Neuronal stem cell (in vitro differentiated cells): ENCODE measurements around the gene NLGN2. TPM values are rescaled to one million over a fixed set of nuclear protein-coding genes. Genes with fewer than 3 reads are reported as not detected.
A peak's percentile ranks its signal among the peaks of the same experiment; 100 is the strongest.
"Not testable (repeated sequence)": the region's sequence is repeated elsewhere in the genome, so short reads cannot be mapped to it uniquely, and the experiment has no call there.

Source experiments
- DNase-seq: peaks from one replicate; pipeline ENCODE4 v3.0.0-alpha.2; 2013; ENCODE audit warnings: low spot score
- H2AFZ ChIP-seq: one replicate; pipeline ENCODE4 v1.6.1; 2013; ENCODE audit warnings: mild to moderate bottlenecking, low read length, inconsistent platforms
- H2AK5ac ChIP-seq: 2 replicates; pipeline ENCODE4 v1.6.1; 2013; ENCODE audit warnings: low read depth, mild to moderate bottlenecking, inconsistent platforms, low read length, moderate library complexity, mixed read lengths
- H2BK120ac ChIP-seq: 2 replicates; pipeline ENCODE4 v1.6.1; 2013; ENCODE audit warnings: low read depth, mild to moderate bottlenecking, inconsistent platforms, low read length, moderate library complexity, mixed read lengths
- H2BK12ac ChIP-seq: one replicate; pipeline ENCODE4 v1.6.1; 2013; ENCODE audit warnings: low read length, inconsistent platforms
- H2BK15ac ChIP-seq: 2 replicates; pipeline ENCODE4 v1.6.1; 2013; ENCODE audit warnings: mild to moderate bottlenecking, low read length, inconsistent platforms, mixed read lengths
- H2BK5ac ChIP-seq: one replicate; pipeline ENCODE4 v1.6.1; 2013; ENCODE audit warnings: inconsistent platforms, mild to moderate bottlenecking, low read length, moderate library complexity
- H3K14ac ChIP-seq: one replicate; pipeline ENCODE4 v1.6.1; 2013; ENCODE audit warnings: low read length, inconsistent platforms
- H3K18ac ChIP-seq: 2 replicates; pipeline ENCODE4 v1.6.1; 2013; ENCODE audit warnings: low read length, inconsistent platforms
- H3K23ac ChIP-seq: 2 replicates; pipeline ENCODE4 v1.6.1; 2013; ENCODE audit warnings: low read depth, mild to moderate bottlenecking, mixed read lengths, low read length, inconsistent platforms; ENCODE audit not compliant: poor library complexity
- H3K27ac ChIP-seq: replicated peaks from 3 replicates; pipeline ENCODE4 v1.5.1; 2013; ENCODE audit warnings: low read length, inconsistent platforms
- H3K27me3 ChIP-seq, 3 experiments: 2 replicates each; pipeline ENCODE4 v1.6.1; 2013; ENCODE audit warnings: low read length in 3 of 3, mild to moderate bottlenecking in 2 of 3, inconsistent platforms in 1 of 3, low read depth in 1 of 3, mixed read lengths in 1 of 3, moderate library complexity in 1 of 3; ENCODE audit not compliant: control insufficient read depth in 3 of 3, insufficient read depth in 3 of 3
- H3K36me3 ChIP-seq, 2 donors: replicated peaks in 1 of 2; 2 replicates each; pipeline ENCODE4 v1.6.1; 2013; ENCODE audit warnings: low read length in 2 of 2; ENCODE audit not compliant: control insufficient read depth in 2 of 2, insufficient read depth in 2 of 2
- H3K4ac ChIP-seq: 2 replicates; pipeline ENCODE4 v1.6.1; 2013; ENCODE audit warnings: inconsistent platforms, mild to moderate bottlenecking, low read length, moderate library complexity
- H3K4me1 ChIP-seq, 2 donors: 1 replicate in 1 of 2; 2 replicates in 1 of 2; pipeline ENCODE4 v1.6.1; 2013; ENCODE audit warnings: low read length in 2 of 2, low read depth in 1 of 2; ENCODE audit not compliant: control insufficient read depth in 2 of 2, insufficient read depth in 1 of 2
- H3K4me2 ChIP-seq: one replicate; pipeline ENCODE4 v1.6.1; 2013; ENCODE audit warnings: mild to moderate bottlenecking, low read length, inconsistent platforms; ENCODE audit not compliant: insufficient read depth, poor library complexity, severe bottlenecking
- H3K4me3 ChIP-seq, 2 donors: 2 replicates each; pipeline ENCODE4 v1.5.1; 2013; ENCODE audit warnings: low read length in 2 of 2, mild to moderate bottlenecking in 2 of 2, inconsistent platforms in 1 of 2, moderate library complexity in 1 of 2
- H3K79me1 ChIP-seq: one replicate; pipeline ENCODE4 v1.6.1; 2013; ENCODE audit warnings: low read depth, mild to moderate bottlenecking, inconsistent platforms, low read length, moderate library complexity
- H3K9ac ChIP-seq: one replicate; pipeline ENCODE4 v1.6.1; 2013; ENCODE audit warnings: mild to moderate bottlenecking, low read depth, low read length, inconsistent platforms; ENCODE audit not compliant: poor library complexity
- H3K9me3 ChIP-seq, 2 donors: replicated peaks in 1 of 2; 2 replicates each; pipeline versions ENCODE3 to v1.6.1; 2013; ENCODE audit warnings: low read length in 2 of 2, mild to moderate bottlenecking in 2 of 2, inconsistent platforms in 1 of 2, low read depth in 1 of 2, mixed read lengths in 1 of 2, moderate library complexity in 1 of 2; ENCODE audit not compliant: control insufficient read depth in 2 of 2, insufficient read depth in 1 of 2
- H4K8ac ChIP-seq: one replicate; pipeline ENCODE4 v1.6.1; 2013; ENCODE audit warnings: low read depth, mild to moderate bottlenecking, inconsistent platforms, low read length, moderate library complexity
- H4K91ac ChIP-seq: one replicate; pipeline ENCODE4 v1.6.1; 2013; ENCODE audit warnings: low read length, low read depth, mild to moderate bottlenecking, inconsistent platforms; ENCODE audit not compliant: poor library complexity
- WGBS, 2 donors: extraction: QIAGEN DNeasy Blood & Tissue Kit; methylation state at CpG; one replicate each; pipeline ENCODE4 v1.1.7; 2013; ENCODE audit warnings: missing lambda C conversion rate in 2 of 2, mixed read lengths in 1 of 2; ENCODE audit not compliant: insufficient read length in 2 of 2, insufficient replicate concordance in 1 of 2; ENCODE audit errors: extremely low coverage in 2 of 2; 5-methylcytosine and 5-hydroxymethylcytosine counted together
- polyA plus RNA-seq, 2 experiments: library from polyadenylated mRNA; stranded (reverse); fragments of 200-250 nt; gene quantifications; one replicate each; pipeline ENCODE4 v1.2.3, GENCODE V29; 2013

NLGN2 gene
- 60.8 TPM for polyA plus RNA-seq (2013, experiment 1 of 2)
- 59.8 TPM for polyA plus RNA-seq (2013, experiment 2 of 2)

DNA sequence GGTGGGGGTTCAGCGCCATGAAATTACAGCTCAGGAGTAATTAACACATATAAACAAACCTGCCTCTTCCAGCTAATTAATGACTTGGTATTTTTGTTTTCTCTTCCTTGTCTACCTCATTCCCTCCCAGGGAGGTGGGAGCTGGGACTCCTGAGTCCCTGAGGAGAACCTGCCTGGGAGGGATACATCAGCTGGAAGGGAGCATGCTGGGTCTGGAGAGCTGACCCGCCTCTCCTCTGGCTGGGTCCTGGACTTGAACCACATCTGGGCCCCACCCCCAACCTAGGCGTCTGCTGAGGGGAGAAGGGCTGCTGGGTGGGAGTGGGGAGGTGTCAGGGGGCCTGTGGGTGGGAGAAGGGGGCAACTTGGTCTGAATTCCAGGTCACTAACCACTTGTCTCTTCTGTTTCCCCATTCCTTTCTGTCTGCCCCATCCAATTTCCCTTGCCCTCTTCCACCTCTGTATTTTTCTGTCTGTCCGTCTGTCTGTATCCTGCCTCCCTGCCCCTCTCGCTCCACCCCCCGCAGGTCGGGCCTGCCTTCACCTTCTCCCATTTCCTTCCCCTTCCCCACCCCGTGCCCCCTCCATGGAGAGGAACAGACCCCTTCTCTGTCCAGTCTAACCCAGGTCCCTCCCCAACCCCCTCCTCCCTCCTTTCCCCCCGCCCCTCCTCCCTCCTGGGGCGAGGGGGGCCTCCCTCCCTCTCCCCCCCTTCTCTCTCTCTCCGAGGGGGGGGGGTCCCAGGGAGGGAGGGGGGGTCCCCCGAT is at the start of gene NLGN2:
TSS of gene NLGN2 (plus strand) at position 361 of the 767 bp plus-strand sequence. CDS start 411 bp downstream, outside the sequence.
- H3K4ac ChIP-seq = no peak within 1 kb of the TSS
- H2AK5ac ChIP-seq = peak within 1 kb of the TSS; percentile 71
- peaks cover 31 to 51% of the 10 kb centered on the region in 2 donors for H3K36me3 ChIP-seq
- no peaks in the 10 kb centered on the region for H3K27me3 ChIP-seq
- H2BK120ac ChIP-seq = no peak within 1 kb of the TSS
- H3K23ac ChIP-seq = peak within 1 kb of the TSS; percentile 80
- H3K4me3 ChIP-seq = peak within 1 kb of the TSS in 1 of 2 donors; percentile 30
- H2BK5ac ChIP-seq = no peak within 1 kb of the TSS
- H3K79me1 ChIP-seq = peaks cover 18% of the 10 kb centered on the region
- no peak within 1 kb of the TSS for H2AFZ ChIP-seq
- H4K8ac ChIP-seq = peak within 1 kb of the TSS; percentile 4
- H4K91ac ChIP-seq = no peak within 1 kb of the TSS
- H3K9me3 ChIP-seq = peaks cover 0 to 2% of the 10 kb centered on the region in 2 donors
- no peak within 1 kb of the TSS for H3K9ac ChIP-seq
- no peak within 1 kb of the TSS for H2BK12ac ChIP-seq
- no peak within 1 kb of the TSS for H2BK15ac ChIP-seq
- DNase-seq = no peak
- H3K14ac ChIP-seq = no peak within 1 kb of the TSS
- H3K4me1 ChIP-seq = peaks cover 13 to 22% of the 10 kb centered on the region in 2 donors
- H3K18ac ChIP-seq = no peak within 1 kb of the TSS
- no CpG with 5 or more reads among the region's 12 CpGs for WGBS, 2 donors
- peak within 1 kb of the TSS; percentile 92 for H3K4me2 ChIP-seq
- no peak within 1 kb of the TSS for H3K27ac ChIP-seq

DNA sequence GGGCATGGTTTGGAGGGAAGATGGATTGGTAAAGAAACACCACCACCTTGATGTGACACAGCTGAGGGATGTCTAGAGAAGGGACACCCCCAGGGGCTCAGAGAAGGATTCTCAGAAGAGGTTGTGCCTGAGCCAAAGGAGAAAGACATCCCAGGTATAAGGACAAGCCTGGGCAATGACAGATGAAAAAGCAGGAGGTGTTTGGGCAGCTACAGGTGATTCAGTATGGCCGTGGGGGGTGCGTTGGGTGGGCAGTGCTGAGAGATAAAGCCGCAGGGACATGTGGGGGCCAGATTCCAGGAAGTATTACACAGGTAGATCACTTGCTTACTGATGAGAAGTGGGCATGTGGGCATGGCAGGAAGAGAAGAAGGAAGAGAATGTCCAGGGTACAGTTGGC is 45.7 kb upstream of the NLGN2 start:
- Histone ChIP-seq H2BK12ac (no peak overlapping the region), H4K8ac (no peak overlapping the region), H3K36me3 (no peaks in the 10 kb centered on the region), H3K27ac (no peak overlapping the region), H3K23ac (no peak overlapping the region), H2BK15ac (no peak overlapping the region), H3K4ac (no peak overlapping the region), H2AFZ (no peak overlapping the region), H3K4me3 (no peak overlapping the region), H2BK5ac (no peak overlapping the region), H3K27me3 (peaks cover 0 to 1% (median under 1%) of the 10 kb centered on the region in 3 experiments), H3K79me1 (no peaks in the 10 kb centered on the region), H2BK120ac (no peak overlapping the region), H2AK5ac (no peak overlapping the region), H4K91ac (no peak overlapping the region), H3K18ac (no peak overlapping the region), H3K9me3 (no peaks in the 10 kb centered on the region), H3K9ac (no peak overlapping the region), H3K4me1 (peaks cover 0 to under 1% of the 10 kb centered on the region in 2 donors), H3K4me2 (no peak overlapping the region), H3K14ac (no peak overlapping the region)
- WGBS, 2 donors = no CpG with 5 or more reads among the region's 3 CpGs
- DNase-seq = no peak

DNA sequence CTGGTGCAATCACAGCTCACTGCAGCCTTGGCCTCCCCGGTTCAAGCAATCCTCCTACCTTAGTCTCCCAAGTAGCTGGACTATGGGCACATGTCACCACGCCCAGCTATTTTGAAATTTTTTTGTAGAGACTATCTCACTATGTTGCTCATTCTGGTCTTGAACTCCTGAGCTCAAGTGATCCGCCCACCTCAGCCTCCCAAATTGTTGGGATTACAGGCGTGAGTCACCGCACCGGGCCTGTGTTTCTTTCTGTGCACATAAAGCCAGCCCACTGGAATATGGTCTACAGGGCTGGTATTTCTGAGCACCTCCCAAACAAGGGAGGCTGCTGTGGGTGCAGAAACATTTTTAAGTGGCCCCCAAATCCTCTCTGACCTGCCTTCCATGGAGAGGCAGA is 44.3 kb upstream of the NLGN2 start:
- H2AFZ ChIP-seq = no peak overlapping the region
- peaks cover 0 to 6% (median 0%) of the 10 kb centered on the region in 3 experiments for H3K27me3 ChIP-seq
- H3K4me2 ChIP-seq = no peak overlapping the region
- no peaks in the 10 kb centered on the region for H3K36me3 ChIP-seq
- no peak overlapping the region for H3K14ac ChIP-seq
- H2AK5ac ChIP-seq = no peak overlapping the region
- no peak overlapping the region for H2BK5ac ChIP-seq
- peaks cover 0 to 2% of the 10 kb centered on the region in 2 donors for H3K4me1 ChIP-seq
- no peak overlapping the region for H2BK15ac ChIP-seq
- H3K4ac ChIP-seq = no peak overlapping the region
- H3K9ac ChIP-seq = no peak overlapping the region
- no peak overlapping the region for H3K18ac ChIP-seq
- H2BK12ac ChIP-seq = no peak overlapping the region
- no CpG with 5 or more reads among the region's 6 CpGs for WGBS, 2 donors
- no peak overlapping the region for H4K8ac ChIP-seq
- no peaks in the 10 kb centered on the region for H3K79me1 ChIP-seq
- no peak overlapping the region for H3K27ac ChIP-seq
- no peak overlapping the region for H3K4me3 ChIP-seq
- H4K91ac ChIP-seq = no peak overlapping the region
- H3K9me3 ChIP-seq = no peaks in the 10 kb centered on the region
- no peak overlapping the region for H3K23ac ChIP-seq
- no peak overlapping the region for H2BK120ac ChIP-seq
- no peak for DNase-seq

DNA sequence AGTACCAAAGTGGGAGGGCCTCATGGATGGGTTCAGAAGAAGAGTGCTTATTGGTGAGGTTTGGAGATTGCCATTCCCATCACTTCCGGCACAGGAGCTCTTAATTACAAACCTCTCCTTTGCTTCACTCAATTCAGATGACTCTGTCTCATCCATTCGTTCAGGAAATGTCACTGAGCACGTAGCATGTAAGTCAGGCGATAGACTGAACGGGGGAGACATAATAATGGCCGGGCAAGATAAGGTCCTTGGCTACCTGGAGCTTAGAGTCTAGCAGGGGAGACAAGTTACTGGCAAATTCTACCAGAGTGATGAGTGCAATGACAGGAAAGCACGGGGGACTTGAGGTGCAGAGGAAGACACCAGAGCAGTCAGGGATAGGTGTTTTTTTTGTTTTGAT is 41.7 kb upstream of the NLGN2 start:
- H2BK5ac ChIP-seq, H2AFZ ChIP-seq, H2AK5ac ChIP-seq, H3K4me1 ChIP-seq, H2BK120ac ChIP-seq, H3K14ac ChIP-seq, H4K8ac ChIP-seq, H3K9ac ChIP-seq, H3K23ac ChIP-seq, H2BK15ac ChIP-seq, H2BK12ac ChIP-seq, H3K36me3 ChIP-seq, H3K27ac ChIP-seq, H3K4me2 ChIP-seq, H3K4me3 ChIP-seq, H3K79me1 ChIP-seq, H3K18ac ChIP-seq, H3K9me3 ChIP-seq, H4K91ac ChIP-seq, DNase-seq, H3K4ac ChIP-seq: not testable (repeated sequence)
- H3K27me3 ChIP-seq = peaks cover 0 to 17% (median 0%) of the 10 kb centered on the region in 3 experiments
- no CpG with 5 or more reads among the region's 7 CpGs for WGBS, 2 donors
